HCT116 (cell line): ENCODE results near the gene INSR. TPM values are rescaled to one million over a fixed set of nuclear protein-coding genes. Genes with fewer than 3 reads are reported as not detected.
A peak's percentile ranks its signal among the peaks of the same experiment; 100 is the strongest.

Source experiments
- ATAC-seq: fragments of 200-7000 bp; cut with Tn5 transposase; 2 replicates; pipeline ENCODE4 v1.9.1; 2020; ENCODE audit warnings: mild to moderate bottlenecking, moderate library complexity
- BruUV-seq: library from RNA; stranded (reverse); fragments of 400-500 nt; replicated peaks from 2 replicates; lab custom pipeline; 2021; lab: Mats Ljungman, UMichigan
- CTCF ChIA-PET: fragments of 300-600 bp; sonication (Branson Sonifier 250); formaldehyde crosslinking; loops from one replicate; lab custom pipeline; 2021; ENCODE audit warnings: antibody characterized with exemption; lab: Charles Lee
- POLR2A ChIA-PET: fragments of 300-600, 350-600 bp; sonication (Branson Sonifier 250); formaldehyde crosslinking; loops from one replicate; lab custom pipeline; 2021; ENCODE audit warnings: antibody characterized with exemption; lab: Charles Lee
- RAD21 ChIA-PET, 2 experiments: fragments of 300-600 bp; sonication (Branson Sonifier 250); formaldehyde crosslinking; loops; one replicate each; lab custom pipeline; 2023; ENCODE audit warnings: low total read pairs in 2 of 2; ENCODE audit not compliant: uncharacterized antibody in 2 of 2, unreplicated experiment in 2 of 2, low non-redundant PET in 1 of 2; lab: Charles Lee
- DNase-seq: peaks from one replicate; pipeline ENCODE4 v3.0.0-alpha.2; 2010; ENCODE audit warnings: low read depth, low spot score
- H2AFZ ChIP-seq: fragments of 200-600 bp; shearing (Covaris generic), sonication (generic); 2 replicates; pipeline ENCODE4 v1.6.1; 2017; ENCODE audit warnings: low read depth, mixed run types, mixed read lengths, antibody characterized with exemption, low read length; ENCODE audit not compliant: poor library complexity, severe bottlenecking
- H3K27ac ChIP-seq: 2 replicates; pipeline ENCODE4 v1.5.1; 2012; ENCODE audit warnings: low read depth, low read length
- H3K27me3 ChIP-seq: fragments of 200-600 bp; sonication (generic); 2 replicates; pipeline ENCODE4 v1.6.1; 2016; ENCODE audit warnings: mixed run types, low read length, mixed read lengths; ENCODE audit not compliant: insufficient read depth
- H3K36me3 ChIP-seq, 2 experiments: fragments of 200-500 bp in 1 of 2; fragments of 200-600 bp in 1 of 2; sonication (Bioruptor generic) in 1 of 2; sonication (generic) in 1 of 2; 2 replicates each; pipeline versions ENCODE4 v1.5.1 to v1.6.1; 2014 to 2016; ENCODE audit warnings: low read length in 2 of 2, inconsistent platforms in 1 of 2, mixed read lengths in 1 of 2, mixed run types in 1 of 2; ENCODE audit not compliant: insufficient read depth in 2 of 2, control insufficient read depth in 1 of 2
- H3K4me1 ChIP-seq, 2 experiments: fragments of 200-600 bp in 1 of 2; sonication (generic) in 1 of 2; 2 replicates each; pipeline versions ENCODE4 v1.5.1 to v1.6.1; 2012 to 2017; ENCODE audit warnings: low read length in 2 of 2, inconsistent platforms in 1 of 2, mild to moderate bottlenecking in 1 of 2, mixed read lengths in 1 of 2, mixed run types in 1 of 2, moderate library complexity in 1 of 2; ENCODE audit not compliant: insufficient read depth in 2 of 2, control insufficient read depth in 1 of 2
- H3K4me2 ChIP-seq: fragments of 200-600 bp; sonication (generic); 2 replicates; pipeline ENCODE4 v1.6.1; 2017; ENCODE audit warnings: mixed run types, low read length, mixed read lengths
- H3K4me3 ChIP-seq, 2 experiments: fragments of 200-600 bp in 1 of 2; sonication (generic) in 1 of 2; replicated peaks in 1 of 2; 2 replicates each; pipeline ENCODE4 v1.5.1; 2011 to 2016; ENCODE audit warnings: low read length in 2 of 2, control low read depth in 1 of 2, low read depth in 1 of 2, mild to moderate bottlenecking in 1 of 2, mixed read lengths in 1 of 2, mixed run types in 1 of 2
- H3K79me2 ChIP-seq: fragments of 200-600 bp; sonication (generic); 2 replicates; pipeline ENCODE4 v1.6.1; 2017; ENCODE audit warnings: mild to moderate bottlenecking, mixed run types, low read length, moderate library complexity, mixed read lengths; ENCODE audit not compliant: insufficient read depth
- H3K9ac ChIP-seq: fragments of 200-600 bp; sonication (generic); 2 replicates; pipeline ENCODE4 v1.6.1; 2016; ENCODE audit warnings: low read length, mixed read lengths
- H3K9me2 ChIP-seq: fragments of 200-600 bp; sonication (generic), shearing (Covaris generic); 2 replicates; pipeline ENCODE4 v1.6.1; 2017; ENCODE audit warnings: mixed run types, mild to moderate bottlenecking, moderate library complexity; ENCODE audit not compliant: insufficient read depth
- H3K9me3 ChIP-seq, 2 experiments: fragments of 200-500 bp in 1 of 2; fragments of 200-600 bp in 1 of 2; sonication (Bioruptor generic) in 1 of 2; sonication (generic) in 1 of 2; 2 replicates each; pipeline ENCODE4 v1.6.1; 2014 to 2017; ENCODE audit warnings: low read length in 2 of 2, mixed read lengths in 2 of 2, inconsistent platforms in 1 of 2, low read depth in 1 of 2, mild to moderate bottlenecking in 1 of 2, mixed run types in 1 of 2, moderate library complexity in 1 of 2; ENCODE audit not compliant: control insufficient read depth in 1 of 2, insufficient read depth in 1 of 2
- H4K20me1 ChIP-seq: fragments of 200-600 bp; sonication (generic), shearing (Covaris generic); 2 replicates; pipeline ENCODE4 v1.6.1; 2017; ENCODE audit warnings: mixed run types, mild to moderate bottlenecking, moderate library complexity; ENCODE audit not compliant: insufficient read depth
- CEBPB ChIP-seq: IDR thresholded peaks from 2 replicates; pipeline ENCODE4 v1.6.1; 2012; ENCODE audit warnings: low read depth
- CTCF ChIP-seq, 3 experiments: fragments of 200-600 bp in 1 of 3; sonication (generic) in 1 of 3; IDR thresholded peaks in 2 of 3; conservative IDR thresholded peaks in 1 of 3; 2 replicates each; pipeline ENCODE4 v1.5.1; 2012 to 2017; ENCODE audit warnings: low read depth in 2 of 3, low read length in 2 of 3, antibody characterized with exemption in 1 of 3, borderline replicate concordance in 1 of 3, control low read depth in 1 of 3, mild to moderate bottlenecking in 1 of 3, mixed read lengths in 1 of 3, mixed run types in 1 of 3, moderate library complexity in 1 of 3; ENCODE audit not compliant: insufficient read depth in 1 of 3
- EGR1 ChIP-seq: IDR thresholded peaks from 2 replicates; pipeline ENCODE4 v1.6.1; 2012; ENCODE audit warnings: low read depth
- MAX ChIP-seq: IDR thresholded peaks from 2 replicates; pipeline ENCODE4 v1.6.1; 2012
- POLR2A ChIP-seq: IDR thresholded peaks from 2 replicates; pipeline ENCODE4 v1.7.0; 2011; ENCODE audit warnings: borderline replicate concordance; ENCODE audit not compliant: insufficient read depth, insufficient read length; ENCODE audit errors: extremely low read depth
- POLR2AphosphoS5 ChIP-seq: IDR thresholded peaks from 2 replicates; pipeline ENCODE4 v1.6.1; 2011; ENCODE audit warnings: mild to moderate bottlenecking, low read depth, low read length, moderate library complexity
- SIN3A ChIP-seq: IDR thresholded peaks from 2 replicates; pipeline ENCODE4 v1.6.1; 2012; ENCODE audit warnings: low read depth
- YY1 ChIP-seq: IDR thresholded peaks from 2 replicates; pipeline ENCODE4 v1.6.1; 2011; ENCODE audit warnings: low read length, low read depth, moderate library complexity, mild to moderate bottlenecking; ENCODE audit not compliant: insufficient replicate concordance; ENCODE audit errors: extremely low read depth
- intact Hi-C: fragments of 100-400 bp; cut with micrococcal nuclease; formaldehyde crosslinking; loops from 2 replicates; pipeline ENCODE4 v1.10.0; 2022
- total RNA-seq: library from RNA; stranded (reverse); gene quantifications from one replicate; pipeline ENCODE4 v1.2.1, GENCODE V29; 2021; ENCODE audit not compliant: unreplicated experiment

The INSR gene
- total RNA-seq, 1 experiment from 2014 or later: 25.4 TPM

- Histone ChIP-seq H2AFZ (peak overlapping the region; percentile 49), H3K36me3 (no peaks in the 10 kb centered on the region), H3K27ac (peak overlapping the region; percentile 87), H3K27me3 (no peaks in the 10 kb centered on the region), H4K20me1 (no peaks in the 10 kb centered on the region), H3K9ac (peak overlapping the region; percentile 67), H3K79me2 (no peaks in the 10 kb centered on the region), H3K4me2 (peak overlapping the region; percentile 76), H3K4me1 (peaks cover 4 to 18% of the 10 kb centered on the region in 2 experiments; a peak in 3 of 4 replicates), H3K9me2 (no peaks in the 10 kb centered on the region), H3K4me3 (peak overlapping the region; percentile 63 to 76), H3K9me3 (peaks cover 0 to 6% of the 10 kb centered on the region in 2 experiments; a peak in 1 of 4 replicates)
- no TSS peak for BruUV-seq
- RAD21 ChIA-PET: interaction anchor here (0.7 to 1.3 kb wide), 3 partner anchors 195 to 255 kb away, joined by 3 to 6 read pairs (median 4); partner anchors contain the start of gene INSR (in 1 of the 2)
- peak; percentile 94 for ATAC-seq
- TF ChIP-seq POLR2AphosphoS5 (peak; percentile 83), MAX (peak; percentile 58; the same call in 1 of the 2 replicates), YY1 (peak; percentile 48), EGR1 (peak; percentile 85), CTCF (IDR thresholded peaks at IDR 0.05 in 2 of 3, conservative IDR thresholded peaks at IDR 0.05 in 1 of 3; ENCODE audit: borderline replicate concordance in 1 of 3, insufficient read depth in 1 of 3, low read depth in 2 of 3, low read length in 2 of 3) (no peak), POLR2A (peak; percentile 47), SIN3A (no peak), CEBPB (no peak)
- intact Hi-C loops: loop anchor here (1.0 kb wide), 1 partner anchor 30 kb away; the partner anchor contains the start of gene ZNF557
- DNase-seq: peak; percentile 79
- CTCF ChIA-PET: interaction anchor here (0.6 to 2.0 kb wide), 14 partner anchors 11 to 973 kb away, joined by 3 to 12 read pairs (median 4); partner anchors contain the start of gene TRAPPC5
- POLR2A ChIA-PET: interaction anchor here (0.7 to 1.2 kb wide), 6 partner anchors 13 to 550 kb away, joined by 3 to 10 read pairs (median 4); partner anchors contain the start of genes MCOLN1 and ZNF557
These were observed 195.3 kb downstream of the INSR start for GRCh38 chr19:7098701-7099596.
